Raji (cell line): ENCODE measurements around the gene VIPR1.
A peak's percentile ranks its signal among the peaks of the same experiment; 100 is the strongest.

ENCODE experiments used
- POLR2A ChIP-seq: IDR thresholded peaks from 2 replicates; pipeline ENCODE4 v1.6.1; 2011; ENCODE audit warnings: low read depth, low read length, control low read depth; ENCODE audit not compliant: insufficient read depth

The VIPR1 gene

DNA sequence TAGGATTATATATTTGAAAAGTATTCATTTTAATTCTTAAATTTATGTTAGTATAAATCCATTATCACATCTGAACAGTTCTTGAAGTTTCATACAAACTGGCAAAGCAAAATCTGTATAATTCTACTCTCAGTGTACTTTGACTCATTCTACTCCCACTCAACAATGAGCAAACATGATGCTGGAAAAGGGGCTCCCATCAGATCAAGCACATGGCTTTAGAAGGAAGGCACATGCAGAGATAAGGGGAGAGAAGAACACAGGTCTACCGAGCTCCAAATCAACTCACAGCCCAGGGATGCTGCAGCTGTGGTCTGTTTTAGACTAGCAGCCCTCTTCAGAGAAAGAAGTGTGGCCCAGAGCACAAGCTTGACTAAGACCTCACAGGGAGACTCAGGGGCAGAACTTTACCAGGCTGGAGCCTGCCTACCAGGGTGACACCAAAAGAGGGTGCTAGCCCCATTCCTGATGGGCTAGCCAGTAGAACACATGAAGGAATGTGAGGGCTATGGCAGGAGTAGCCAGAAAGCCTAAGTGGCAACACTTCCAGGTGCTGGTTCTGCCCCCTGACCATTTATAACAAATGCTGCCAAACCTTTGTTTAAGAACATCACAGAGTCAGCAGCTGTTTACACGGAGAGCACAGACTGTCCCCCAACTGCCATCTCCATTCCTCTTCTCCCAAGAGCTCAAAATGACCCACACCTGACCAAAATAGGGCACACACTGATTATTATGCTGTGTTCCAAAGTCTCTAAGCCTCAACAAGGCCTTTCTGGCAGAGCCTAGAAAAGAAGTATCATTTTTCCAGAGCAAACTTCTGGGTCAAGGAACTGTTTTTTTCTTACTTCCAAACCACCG, 59.8 kb downstream of the VIPR1 start:
- TF ChIP-seq POLR2A: no peak

DNA sequence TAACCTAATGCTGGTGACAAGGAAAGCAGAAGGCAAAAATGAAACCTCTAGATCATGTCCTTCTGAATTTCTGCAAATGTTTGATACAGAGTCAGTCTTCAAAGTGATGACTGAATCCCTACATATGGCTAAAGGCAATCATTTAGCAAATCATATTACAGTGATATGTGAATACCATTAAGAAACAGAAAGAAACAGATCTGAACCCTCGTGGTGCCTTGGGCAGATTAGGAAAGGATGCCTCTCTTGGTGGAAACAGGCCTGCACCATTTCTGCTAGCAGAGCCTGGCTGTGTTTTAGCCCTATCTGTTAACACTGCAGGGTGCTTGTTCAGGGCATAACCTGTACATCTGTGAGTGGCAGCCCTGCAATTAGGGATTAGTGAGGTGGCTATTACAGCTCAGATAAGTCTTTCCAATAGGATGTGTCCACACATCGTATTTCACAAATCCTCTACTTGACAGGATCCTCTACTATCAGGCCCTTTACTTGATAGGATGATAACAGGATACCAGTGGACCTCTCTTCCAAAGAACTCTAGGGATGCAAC, 67.2 kb downstream of the VIPR1 start:
- TF ChIP-seq POLR2A: no peak

DNA sequence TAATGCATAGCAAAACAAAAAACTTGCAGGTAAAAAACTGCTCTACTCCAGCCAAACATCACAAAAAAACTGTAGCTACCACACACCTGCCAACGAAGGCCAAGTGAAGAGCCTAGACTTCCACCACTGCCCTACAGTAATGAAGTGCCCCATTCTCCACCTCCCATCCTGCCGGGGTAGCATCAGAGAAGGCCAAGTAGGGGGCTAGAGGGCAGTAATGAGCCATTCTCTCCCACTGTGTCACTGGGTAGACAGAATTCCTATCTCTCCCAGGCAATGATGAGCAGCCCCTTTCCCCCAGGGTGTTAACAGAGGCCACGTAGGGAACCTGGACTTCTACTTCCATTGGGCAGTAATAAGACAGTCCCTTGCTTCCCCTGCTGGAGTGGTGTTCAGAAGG, 69.8 kb downstream of the VIPR1 start:
- TF ChIP-seq POLR2A: no peak

DNA sequence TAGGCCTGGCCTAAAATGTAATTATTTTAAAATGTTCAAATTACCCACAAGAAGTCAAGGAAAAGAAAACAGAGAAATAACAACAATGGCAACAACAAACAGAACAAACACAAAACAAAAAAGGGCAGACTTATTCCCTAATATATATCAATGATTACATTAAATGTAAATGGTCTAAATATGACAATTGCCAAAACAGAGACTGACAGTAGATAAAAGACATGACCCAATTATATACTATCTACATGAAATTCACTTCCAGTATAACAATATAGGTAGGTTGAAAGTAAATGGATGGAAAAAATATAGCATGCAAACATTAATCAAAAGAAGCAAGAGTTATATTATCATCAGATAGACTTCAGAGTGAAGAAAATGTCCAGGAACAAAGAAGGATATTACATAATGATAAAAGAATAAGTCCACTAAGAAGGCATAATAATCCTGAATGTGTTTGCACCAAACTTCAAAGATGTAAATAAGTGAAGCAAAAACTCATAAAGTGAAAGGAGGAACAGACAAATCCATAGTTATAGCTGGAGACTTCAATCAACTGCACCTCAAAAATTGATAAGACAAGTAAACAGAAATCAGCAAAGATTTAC, 72.8 kb downstream of the VIPR1 start:
- no peak for TF ChIP-seq POLR2A

DNA sequence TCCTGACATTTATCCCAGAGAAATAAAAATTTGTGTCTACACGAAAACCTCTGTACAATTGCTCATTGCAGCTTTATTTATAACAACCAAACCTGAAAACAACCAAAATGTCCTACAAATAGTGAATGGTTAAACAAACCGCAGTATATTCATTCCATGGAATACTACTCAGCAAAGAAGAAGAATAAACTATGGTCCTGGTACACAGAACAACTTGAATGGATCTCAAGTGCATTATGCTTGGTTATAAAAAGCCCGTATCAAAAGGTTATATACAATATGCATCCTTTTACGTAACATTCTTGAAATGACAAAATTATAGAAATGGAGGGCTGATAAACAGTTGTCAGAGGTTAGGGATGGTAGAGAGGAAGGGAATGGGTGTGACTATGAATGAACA, 75.6 kb downstream of the VIPR1 start:
- TF ChIP-seq POLR2A: no peak

DNA sequence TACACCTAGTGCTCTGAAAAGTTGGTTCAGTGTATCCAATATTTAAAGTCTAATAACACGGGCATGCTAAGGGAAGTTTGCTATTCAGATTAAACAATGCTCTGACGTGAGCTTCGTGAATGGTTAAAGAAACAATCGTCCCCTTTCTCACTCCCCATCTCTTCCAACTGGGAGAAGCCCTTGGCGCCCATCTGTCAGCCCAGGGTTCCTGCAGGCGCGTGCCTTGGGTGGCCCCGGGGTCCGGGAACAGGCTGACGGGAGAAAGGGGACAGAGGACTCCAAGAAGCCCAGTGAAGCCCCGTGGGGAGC, 78.9 kb downstream of the VIPR1 start:
- no peak for TF ChIP-seq POLR2A

DNA sequence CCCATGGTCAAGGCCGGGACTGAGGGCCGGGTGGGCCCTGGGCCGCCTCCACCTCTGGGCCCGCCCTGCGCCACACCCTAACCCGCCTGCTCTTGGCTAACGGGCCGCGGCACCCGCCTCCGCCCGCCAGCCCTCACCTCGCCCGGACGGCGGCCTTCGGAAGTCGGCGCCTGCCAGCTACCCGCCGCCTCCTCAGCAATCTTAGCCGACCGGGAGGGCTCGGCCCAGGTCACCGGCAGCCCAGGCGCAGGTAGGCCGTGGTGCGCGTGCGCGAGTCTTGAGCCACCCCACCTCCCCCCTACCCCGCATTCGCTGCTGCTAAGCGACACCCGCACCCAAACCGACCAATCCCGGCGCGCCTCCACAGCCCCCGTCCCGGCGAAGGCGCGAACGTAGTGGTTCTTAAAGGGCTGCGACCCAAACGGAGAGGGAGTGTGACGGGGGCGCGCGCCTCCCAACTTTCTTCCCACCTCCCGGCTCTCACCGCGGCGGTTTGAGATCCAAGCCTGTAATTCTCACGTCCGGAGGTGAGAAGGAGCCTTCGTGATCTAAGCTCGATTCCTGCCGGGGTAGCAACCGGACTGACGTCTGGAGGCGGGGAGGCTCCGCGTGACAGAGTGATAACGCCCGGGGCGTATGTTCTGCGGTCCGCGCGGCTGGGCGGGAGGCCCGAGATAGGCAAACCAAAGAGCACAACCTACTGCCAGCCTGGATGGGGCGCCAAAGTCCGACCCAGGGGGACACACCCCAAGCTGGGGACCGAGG, 79.4 kb downstream of the VIPR1 start, which contains the start of gene SEC22C:
Gene SEC22C, minus strand, starts transcription at position 259 of the 765 bp plus-strand sequence. CDS start 12,921 bp downstream, outside the sequence.
- TF ChIP-seq POLR2A: peak; percentile 92

DNA sequence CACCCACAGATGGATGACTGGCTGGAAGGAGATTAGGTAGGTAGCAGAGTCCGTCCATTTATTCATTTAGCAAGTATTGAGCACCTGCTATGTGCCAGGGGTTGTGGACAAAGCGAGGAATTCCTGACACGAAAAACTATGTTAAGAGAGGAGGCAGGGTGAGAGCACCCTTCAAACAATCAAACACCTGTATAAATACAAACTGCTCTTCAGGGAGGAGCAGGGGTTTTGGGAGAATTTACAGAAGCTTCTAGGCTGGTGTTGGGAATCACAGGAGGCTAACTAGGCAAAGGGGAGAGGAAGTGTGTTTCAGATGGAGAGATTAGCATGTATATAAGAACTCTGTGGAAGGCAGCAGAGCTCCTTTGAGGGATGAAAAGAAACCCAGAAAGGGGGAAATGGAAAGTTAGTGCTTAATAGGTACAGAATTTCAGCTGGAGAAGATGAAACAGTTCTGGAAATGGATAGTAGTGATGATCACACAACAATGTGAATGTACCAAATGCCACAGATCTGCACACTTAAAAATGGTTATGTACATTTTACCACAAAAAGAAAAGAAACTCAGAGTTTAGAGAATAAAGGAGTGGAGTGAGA, 80.1 kb downstream of the VIPR1 start:
- no peak for TF ChIP-seq POLR2A
